ENCODE results near the gene ENPEP. TPM values are rescaled to one million over a fixed set of nuclear protein-coding genes. Genes with fewer than 3 reads are reported as not detected.

ENPEP gene
- total and polyA plus RNA-seq, 12 donors, result 2.2 to 14.9 (median 3.9) TPM

DNA sequence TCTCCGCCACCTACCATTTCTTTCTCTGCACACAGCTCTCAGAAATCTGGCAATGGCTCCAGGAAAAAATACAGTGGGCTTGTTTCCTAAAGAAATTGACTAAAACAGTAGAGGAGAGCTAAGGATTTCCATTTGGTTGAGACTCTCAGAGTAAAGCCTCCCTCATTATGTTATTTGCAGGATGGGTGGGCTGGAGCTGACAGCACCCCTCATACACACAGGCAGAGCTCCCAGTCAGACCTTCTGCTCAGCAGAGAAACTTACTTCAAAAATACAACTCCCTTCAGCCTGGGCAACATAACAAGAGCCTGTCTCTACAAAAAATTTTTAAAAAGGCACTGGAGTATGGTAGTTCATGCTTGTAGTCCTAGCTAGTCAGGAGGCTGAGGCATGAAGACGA is 44.9 kb downstream of the ENPEP start:
- Histone ChIP-seq H3K36me3 (peaks cover 0 to 6% (median 0%) of the 10 kb centered on the region in 9 donors), H3K27ac (no peak overlapping the region), H3K4me3 (no peak overlapping the region), H3K27me3 (peaks cover 0 to 4% (median 0%) of the 10 kb centered on the region in 7 donors), H3K4me1 (peaks cover 0 to 4% (median 0%) of the 10 kb centered on the region in 9 donors), H3K9me3 (no peaks in the 10 kb centered on the region)
- whole genome bisulfite sequencing, 2 donors, result 86 to 93% methylated on average over 2 of the region's 2 CpGs
- no peak for DNase-seq
- no peak for ATAC-seq
- intact Hi-C loops (cut with DNase I), result no loop called here
- TF ChIP-seq, protein P1, sequence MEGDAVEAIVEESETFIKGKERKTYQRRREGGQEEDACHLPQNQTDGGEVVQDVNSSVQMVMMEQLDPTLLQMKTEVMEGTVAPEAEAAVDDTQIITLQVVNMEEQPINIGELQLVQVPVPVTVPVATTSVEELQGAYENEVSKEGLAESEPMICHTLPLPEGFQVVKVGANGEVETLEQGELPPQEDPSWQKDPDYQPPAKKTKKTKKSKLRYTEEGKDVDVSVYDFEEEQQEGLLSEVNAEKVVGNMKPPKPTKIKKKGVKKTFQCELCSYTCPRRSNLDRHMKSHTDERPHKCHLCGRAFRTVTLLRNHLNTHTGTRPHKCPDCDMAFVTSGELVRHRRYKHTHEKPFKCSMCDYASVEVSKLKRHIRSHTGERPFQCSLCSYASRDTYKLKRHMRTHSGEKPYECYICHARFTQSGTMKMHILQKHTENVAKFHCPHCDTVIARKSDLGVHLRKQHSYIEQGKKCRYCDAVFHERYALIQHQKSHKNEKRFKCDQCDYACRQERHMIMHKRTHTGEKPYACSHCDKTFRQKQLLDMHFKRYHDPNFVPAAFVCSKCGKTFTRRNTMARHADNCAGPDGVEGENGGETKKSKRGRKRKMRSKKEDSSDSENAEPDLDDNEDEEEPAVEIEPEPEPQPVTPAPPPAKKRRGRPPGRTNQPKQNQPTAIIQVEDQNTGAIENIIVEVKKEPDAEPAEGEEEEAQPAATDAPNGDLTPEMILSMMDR (IDR thresholded peaks at IDR 0.05), result no peak

DNA sequence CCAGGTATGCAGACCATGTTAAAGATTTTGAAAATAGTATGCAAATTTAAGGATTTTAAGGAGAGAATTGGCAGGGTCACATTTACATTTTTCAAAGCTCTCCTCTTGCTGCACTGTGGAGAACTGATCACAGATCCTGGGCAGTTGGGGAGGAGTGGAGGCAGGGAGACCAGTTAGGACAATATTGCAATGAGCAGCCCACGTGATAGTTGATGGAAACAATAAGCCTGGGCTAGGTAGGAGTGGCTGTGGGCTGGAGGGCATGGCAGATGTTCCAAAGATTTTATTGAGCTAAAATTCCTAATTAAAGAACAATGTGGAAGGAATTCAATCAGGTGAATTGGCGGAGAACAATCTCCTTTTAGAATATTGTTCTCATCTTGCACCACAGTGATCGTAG is 50.6 kb downstream of the ENPEP start:
- H3K36me3 ChIP-seq, result peaks cover 0 to 6% (median 0%) of the 10 kb centered on the region in 9 donors
- H3K9me3 ChIP-seq, result no peaks in the 10 kb centered on the region
- H3K27me3 ChIP-seq, result peaks cover 0 to 4% (median 0%) of the 10 kb centered on the region in 7 donors
- H3K4me1 ChIP-seq, result no peaks in the 10 kb centered on the region
- 83% methylated on average over 3 of the region's 3 CpGs for WGBS, 2 donors
- no peak overlapping the region for H3K27ac ChIP-seq
- DNase-seq (no peak), ATAC-seq (no peak)
- intact Hi-C loops (cut with DNase I), result no loop called here
- H3K4me3 ChIP-seq, result no peak overlapping the region
- TF ChIP-seq, protein P1 (IDR thresholded peaks at IDR 0.05), result no peak

DNA sequence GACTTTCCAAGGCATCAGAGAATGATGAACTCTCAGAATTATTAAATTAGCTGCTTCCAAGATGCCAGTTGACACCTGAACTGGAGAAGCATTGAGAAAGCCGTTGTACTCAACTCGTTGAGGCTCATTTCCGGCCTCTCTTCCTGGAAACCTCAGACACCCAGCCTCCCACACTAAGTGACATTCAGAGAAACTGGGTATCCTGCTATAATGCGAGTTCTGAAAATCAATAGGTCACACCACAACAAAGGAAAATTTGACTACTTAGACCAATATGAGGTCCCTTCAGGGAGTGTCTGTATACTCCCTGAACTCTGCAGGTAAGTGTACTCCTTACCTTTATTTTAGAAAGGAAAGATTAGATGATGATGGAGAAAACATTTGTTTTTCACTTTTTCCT is 51.2 kb downstream of the ENPEP start:
- peaks cover 0 to 6% (median 0%) of the 10 kb centered on the region in 9 donors for H3K36me3 ChIP-seq
- intact Hi-C loops (cut with DNase I), result no loop called here
- no peaks in the 10 kb centered on the region for H3K4me1 ChIP-seq
- 72 to 80% methylated on average over 4 of the region's 4 CpGs for WGBS, 2 donors
- no peak for ATAC-seq
- H3K9me3 ChIP-seq, result no peaks in the 10 kb centered on the region
- H3K4me3 ChIP-seq, result no peak overlapping the region
- TF ChIP-seq, protein P1 (IDR thresholded peaks at IDR 0.05), result no peak
- DNase-seq, result no peak
- peaks cover 0 to 4% (median 0%) of the 10 kb centered on the region in 7 donors for H3K27me3 ChIP-seq
- H3K27ac ChIP-seq, result no peak overlapping the region

DNA sequence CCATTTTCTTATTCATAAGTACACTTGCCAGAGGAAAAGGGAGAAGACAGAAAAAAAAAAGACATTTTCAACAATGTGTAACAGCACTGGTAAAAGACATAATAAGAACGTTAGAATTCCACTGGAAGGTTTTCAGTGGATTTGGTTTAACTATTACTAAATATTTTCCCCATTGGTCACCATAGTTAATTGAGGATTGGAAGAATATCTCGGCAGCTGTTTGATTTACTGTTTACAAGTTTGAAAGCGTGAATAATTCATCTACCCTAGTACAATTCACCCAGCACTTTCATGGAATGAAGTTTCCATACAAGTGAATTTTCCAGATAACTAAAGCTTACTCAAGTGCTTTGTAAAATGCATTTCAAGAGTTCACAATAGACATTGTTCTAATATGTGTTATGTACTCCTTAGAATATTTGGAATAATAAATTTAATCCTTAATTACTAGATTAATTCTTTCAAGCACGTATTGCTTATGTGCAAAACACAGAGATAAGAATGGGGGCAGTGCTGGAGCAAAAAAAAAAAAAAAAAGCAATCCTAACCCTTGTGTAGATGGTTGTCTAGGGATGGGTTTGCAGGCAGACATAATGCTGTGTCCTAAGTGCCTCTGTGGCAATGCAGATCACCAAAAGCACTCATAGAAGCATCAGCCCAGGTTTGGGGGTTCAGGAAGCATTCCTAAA is 57.1 kb downstream of the ENPEP start:
- Histone ChIP-seq H3K27ac (no peak overlapping the region), H3K27me3 (peaks cover 0 to 8% (median 0%) of the 10 kb centered on the region in 7 donors), H3K4me3 (no peak overlapping the region), H3K4me1 (no peaks in the 10 kb centered on the region), H3K9me3 (peaks cover 0 to 12% (median 3%) of the 10 kb centered on the region in 11 donors), H3K36me3 (no peaks in the 10 kb centered on the region)
- intact Hi-C loops (cut with DNase I), result no loop called here
- no peak for ATAC-seq
- 71 to 76% methylated on average over 4 of the region's 4 CpGs for WGBS, 2 donors
- DNase-seq, result no peak
- TF ChIP-seq, protein P1 (IDR thresholded peaks at IDR 0.05), result no peak
